Measurements from ENCODE around the gene KHSRP. TPM values are rescaled to one million over a fixed set of nuclear protein-coding genes. Genes with fewer than 3 reads are reported as not detected.

Gene KHSRP
- total RNA-seq, 1 donor from 2014 or later: 187 TPM

DNA sequence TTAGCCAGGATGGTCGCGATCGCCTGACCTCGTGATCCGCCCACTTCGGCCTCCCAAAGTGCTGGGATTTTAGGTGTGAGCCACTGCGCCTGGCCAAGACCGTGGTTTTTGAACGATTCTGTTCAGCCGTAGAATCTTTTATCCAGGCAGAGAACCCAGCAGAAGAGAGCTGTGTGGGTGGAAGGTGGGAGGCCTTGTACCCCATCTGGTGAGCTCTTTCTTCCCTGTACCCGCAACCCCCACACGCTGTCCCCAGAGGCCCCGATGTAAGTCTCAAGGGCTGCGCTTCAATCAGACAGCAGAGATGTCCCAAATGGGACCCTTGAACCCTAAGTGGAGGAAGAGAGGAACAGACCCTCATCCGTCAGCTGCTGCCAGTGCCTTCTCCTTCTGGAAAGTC lies 31.3 kb upstream of the KHSRP start:
- H3K4me1 Mint-ChIP-seq (ENCODE audit: low read depth): peaks cover 18% of the 10 kb centered on the region
- peaks cover 9% of the 10 kb centered on the region for H3K9me3 Mint-ChIP-seq (ENCODE audit: low read depth)

DNA sequence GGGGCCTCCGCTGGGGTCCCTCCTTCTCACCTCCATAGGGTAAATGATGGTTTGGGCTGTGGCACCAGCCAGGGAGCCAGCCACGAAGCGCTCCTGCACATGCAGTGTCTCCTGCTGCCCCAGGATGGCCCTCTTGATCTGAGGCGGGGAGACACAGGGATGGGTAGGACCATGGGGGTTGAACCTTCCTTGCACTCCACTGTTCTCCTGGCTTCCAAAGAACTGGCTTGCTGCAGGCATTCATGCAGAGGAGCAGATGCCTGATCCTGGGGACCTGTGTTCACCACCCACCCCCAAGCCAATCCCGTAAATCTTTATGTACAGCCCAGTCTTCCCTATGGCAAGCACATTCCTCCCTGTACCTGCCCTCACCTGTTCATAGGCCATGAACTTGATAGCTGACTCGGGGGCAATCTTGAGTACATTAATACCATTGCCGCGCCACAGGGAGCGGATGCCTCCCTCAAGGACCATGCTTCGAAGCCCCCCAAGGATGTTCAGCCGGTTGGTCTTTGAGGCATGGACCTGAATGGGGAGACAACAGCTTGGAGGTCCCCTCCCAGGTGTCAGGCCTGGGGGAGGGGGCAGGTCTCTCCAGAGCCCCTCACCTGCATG lies 29.4 kb upstream of the KHSRP start:
- no peaks in the 10 kb centered on the region for H3K27me3 Mint-ChIP-seq (ENCODE audit: low read depth)
- peaks cover 9% of the 10 kb centered on the region for H3K9me3 Mint-ChIP-seq (ENCODE audit: low read depth)
- DNase-seq (ENCODE audit: low spot score): no peak
- H3K4me1 Mint-ChIP-seq (ENCODE audit: low read depth): peaks cover 13% of the 10 kb centered on the region
- peaks cover 28% of the 10 kb centered on the region for H3K36me3 Mint-ChIP-seq (ENCODE audit: low read depth)
- TF ChIP-seq, protein P1, sequence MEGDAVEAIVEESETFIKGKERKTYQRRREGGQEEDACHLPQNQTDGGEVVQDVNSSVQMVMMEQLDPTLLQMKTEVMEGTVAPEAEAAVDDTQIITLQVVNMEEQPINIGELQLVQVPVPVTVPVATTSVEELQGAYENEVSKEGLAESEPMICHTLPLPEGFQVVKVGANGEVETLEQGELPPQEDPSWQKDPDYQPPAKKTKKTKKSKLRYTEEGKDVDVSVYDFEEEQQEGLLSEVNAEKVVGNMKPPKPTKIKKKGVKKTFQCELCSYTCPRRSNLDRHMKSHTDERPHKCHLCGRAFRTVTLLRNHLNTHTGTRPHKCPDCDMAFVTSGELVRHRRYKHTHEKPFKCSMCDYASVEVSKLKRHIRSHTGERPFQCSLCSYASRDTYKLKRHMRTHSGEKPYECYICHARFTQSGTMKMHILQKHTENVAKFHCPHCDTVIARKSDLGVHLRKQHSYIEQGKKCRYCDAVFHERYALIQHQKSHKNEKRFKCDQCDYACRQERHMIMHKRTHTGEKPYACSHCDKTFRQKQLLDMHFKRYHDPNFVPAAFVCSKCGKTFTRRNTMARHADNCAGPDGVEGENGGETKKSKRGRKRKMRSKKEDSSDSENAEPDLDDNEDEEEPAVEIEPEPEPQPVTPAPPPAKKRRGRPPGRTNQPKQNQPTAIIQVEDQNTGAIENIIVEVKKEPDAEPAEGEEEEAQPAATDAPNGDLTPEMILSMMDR (IDR thresholded peaks at IDR 0.05): no peak
- no peak overlapping the region for H3K27ac Mint-ChIP-seq (ENCODE audit: unreplicated experiment)
- no peak overlapping the region for H3K4me3 Mint-ChIP-seq (ENCODE audit: unreplicated experiment)

More for the DNA sequence above, 31.3 kb upstream of the KHSRP start:
- Mint-ChIP-seq H3K27me3 (ENCODE audit: low read depth) (no peaks in the 10 kb centered on the region), H3K36me3 (ENCODE audit: low read depth) (peaks cover 25% of the 10 kb centered on the region), H3K27ac (ENCODE audit: unreplicated experiment) (no peak overlapping the region), H3K4me3 (ENCODE audit: unreplicated experiment) (no peak overlapping the region)
- TF ChIP-seq, protein P1 (IDR thresholded peaks at IDR 0.05): no peak
- no peak for DNase-seq (ENCODE audit: low spot score)

DNA sequence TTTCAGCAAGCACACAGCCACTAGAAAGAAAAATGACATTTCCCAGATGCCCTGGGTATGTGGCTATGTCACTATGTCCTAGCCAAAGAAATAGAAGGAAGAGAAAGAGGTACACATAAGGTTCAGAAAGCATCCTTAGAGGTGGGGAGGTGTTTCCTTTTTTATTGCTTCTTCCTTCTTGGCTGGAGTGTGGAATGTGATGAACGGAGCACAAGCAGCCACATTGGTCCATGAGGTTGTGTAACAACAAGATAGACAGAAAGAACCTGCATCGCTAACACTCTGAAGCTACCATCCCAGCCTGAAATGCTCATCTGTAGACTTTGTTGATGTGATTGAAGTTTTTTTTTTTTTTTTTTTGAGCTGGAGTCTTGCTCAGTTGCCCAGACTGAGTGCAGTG lies 28.3 kb upstream of the KHSRP start:
- TF ChIP-seq, protein P1 (IDR thresholded peaks at IDR 0.05): no peak
- Mint-ChIP-seq H3K9me3 (ENCODE audit: low read depth) (peaks cover 9% of the 10 kb centered on the region), H3K27me3 (ENCODE audit: low read depth) (no peaks in the 10 kb centered on the region), H3K4me1 (ENCODE audit: low read depth) (peaks cover 2% of the 10 kb centered on the region), H3K4me3 (ENCODE audit: unreplicated experiment) (no peak overlapping the region), H3K27ac (ENCODE audit: unreplicated experiment) (no peak overlapping the region), H3K36me3 (ENCODE audit: low read depth) (peaks cover 28% of the 10 kb centered on the region)
- no peak for DNase-seq (ENCODE audit: low spot score)

DNA sequence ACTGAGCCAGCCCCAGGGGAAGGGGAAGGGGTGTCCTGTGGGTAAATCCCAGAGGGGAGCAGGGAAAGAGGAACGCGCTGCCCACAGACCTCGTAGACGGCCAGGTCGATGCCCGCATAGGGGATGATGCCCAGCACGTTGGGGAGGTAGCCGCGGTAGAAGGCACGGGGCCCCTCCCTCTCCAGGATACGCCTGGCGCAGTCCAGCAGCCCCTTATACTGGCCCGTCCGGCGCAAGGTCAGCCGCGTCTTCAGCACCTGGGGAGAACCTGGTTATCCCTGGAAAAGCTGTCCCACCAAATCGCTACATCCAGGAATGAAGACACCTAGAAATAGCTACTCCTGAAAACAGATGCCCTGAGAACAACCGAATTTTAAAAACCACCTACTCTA lies 27.6 kb upstream of the KHSRP start:
- Mint-ChIP-seq H3K4me3 (ENCODE audit: unreplicated experiment) (no peak overlapping the region), H3K9me3 (ENCODE audit: low read depth) (peaks cover 9% of the 10 kb centered on the region), H3K27ac (ENCODE audit: unreplicated experiment) (no peak overlapping the region), H3K36me3 (ENCODE audit: low read depth) (peaks cover 28% of the 10 kb centered on the region), H3K27me3 (ENCODE audit: low read depth) (no peaks in the 10 kb centered on the region), H3K4me1 (ENCODE audit: low read depth) (no peaks in the 10 kb centered on the region)
- TF ChIP-seq, protein P1 (IDR thresholded peaks at IDR 0.05): no peak
- DNase-seq (ENCODE audit: low spot score): peak; percentile 86

DNA sequence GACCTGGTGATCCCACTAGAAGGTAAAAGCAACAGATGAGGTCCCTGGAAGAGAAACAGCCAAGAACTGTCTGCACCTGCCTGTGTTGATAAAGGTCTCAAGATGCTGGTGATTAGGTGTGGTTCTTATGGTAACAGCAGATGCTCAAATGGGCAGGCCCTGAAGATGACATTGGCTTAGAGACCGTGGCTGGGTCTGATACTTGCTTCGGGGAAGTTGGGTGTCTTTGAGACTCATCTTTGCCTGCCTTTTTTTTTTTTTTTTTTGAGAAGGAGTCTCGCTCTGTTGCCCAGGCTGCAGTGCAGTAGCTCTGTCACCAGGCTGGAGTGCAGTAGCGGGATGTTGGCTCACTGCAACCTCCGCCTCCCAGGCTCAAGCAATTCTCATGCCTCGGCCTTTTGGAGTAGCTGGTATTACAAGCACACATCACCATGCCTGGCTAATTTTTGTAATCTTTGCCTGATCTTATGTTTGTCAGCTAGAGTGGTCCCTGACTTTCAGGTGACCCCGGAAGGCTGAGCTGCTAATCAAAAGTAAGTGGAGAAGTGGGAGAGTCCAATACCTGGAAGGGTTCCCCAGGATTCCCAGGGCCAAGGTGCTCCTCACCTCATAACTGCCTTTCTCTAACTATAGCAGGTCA lies 27.1 kb upstream of the KHSRP start:
- TF ChIP-seq, protein P1 (IDR thresholded peaks at IDR 0.05): no peak
- H3K9me3 Mint-ChIP-seq (ENCODE audit: low read depth): peaks cover 10% of the 10 kb centered on the region
- DNase-seq (ENCODE audit: low spot score): no peak
- H3K27ac Mint-ChIP-seq (ENCODE audit: unreplicated experiment): no peak overlapping the region
- no peaks in the 10 kb centered on the region for H3K4me1 Mint-ChIP-seq (ENCODE audit: low read depth)
- H3K36me3 Mint-ChIP-seq (ENCODE audit: low read depth): peaks cover 29% of the 10 kb centered on the region
- H3K4me3 Mint-ChIP-seq (ENCODE audit: unreplicated experiment): no peak overlapping the region
- H3K27me3 Mint-ChIP-seq (ENCODE audit: low read depth): no peaks in the 10 kb centered on the region
